Measurements from ENCODE around the gene SLC5A6.

The SLC5A6 gene

GRCh38 chr2:27185331-27186026 is 26.6 kb downstream of the SLC5A6 start:
- TF ChIP-seq HDGF (IDR thresholded peaks at IDR 0.05; ENCODE audit: borderline replicate concordance) (no peak), LEF1 (IDR thresholded peaks at IDR 0.05; ENCODE audit: borderline replicate concordance) (no peak), SUZ12 (IDR thresholded peaks at IDR 0.05) (no peak), BHLHE40 (IDR thresholded peaks at IDR 0.05; ENCODE audit: borderline replicate concordance) (no peak), SP1 (IDR thresholded peaks at IDR 0.05) (no peak), NFRKB (IDR thresholded peaks at IDR 0.05) (no peak), ELF4 (IDR thresholded peaks at IDR 0.05) (no peak), FOXM1 (IDR thresholded peaks at IDR 0.05; ENCODE audit: borderline replicate concordance) (no peak), TARDBP (IDR thresholded peaks at IDR 0.05) (no peak), ZNF384 (IDR thresholded peaks at IDR 0.05) (no peak), L3MBTL2 (conservative IDR thresholded peaks at IDR 0.05) (no peak), ARNT (IDR thresholded peaks at IDR 0.05) (no peak), CTBP1 (IDR thresholded peaks at IDR 0.05; ENCODE audit: borderline replicate concordance) (no peak), FOXK2 (IDR thresholded peaks at IDR 0.05) (no peak), FOXA1 (IDR thresholded peaks at IDR 0.05) (no peak), PKNOX1 (IDR thresholded peaks at IDR 0.05) (no peak)
- ChIA-PET CTCF (interaction anchor here (0.5 to 1.6 kb wide), 2 partner anchors 16 to 25 kb away, joined by 4 to 6 read pairs; no protein-coding TSS in a partner anchor), POLR2A (interaction anchor here (0.7 kb wide), 1 partner anchor 10 kb away, joined by 3 read pairs; no protein-coding TSS in a partner anchor)
- no peak for DNase-seq (ENCODE audit: extremely low spot score)

- DNase-seq (ENCODE audit: extremely low spot score): no peak
- ChIA-PET POLR2A (no interaction called here), CTCF (no interaction called here)
- no peak for TF ChIP-seq HDGF (IDR thresholded peaks at IDR 0.05; ENCODE audit: borderline replicate concordance)
- no peak for TF ChIP-seq NFRKB (IDR thresholded peaks at IDR 0.05)
- no peak for TF ChIP-seq FOXM1 (IDR thresholded peaks at IDR 0.05; ENCODE audit: borderline replicate concordance)
- no peak for TF ChIP-seq ARNT (IDR thresholded peaks at IDR 0.05)
- no peak for TF ChIP-seq ZNF384 (IDR thresholded peaks at IDR 0.05)
- no peak for TF ChIP-seq BHLHE40 (IDR thresholded peaks at IDR 0.05; ENCODE audit: borderline replicate concordance)
- no peak for TF ChIP-seq L3MBTL2 (conservative IDR thresholded peaks at IDR 0.05)
- TF ChIP-seq SP1 (IDR thresholded peaks at IDR 0.05): no peak
- no peak for TF ChIP-seq LEF1 (IDR thresholded peaks at IDR 0.05; ENCODE audit: borderline replicate concordance)
- TF ChIP-seq FOXK2 (IDR thresholded peaks at IDR 0.05): no peak
- TF ChIP-seq CTBP1 (IDR thresholded peaks at IDR 0.05; ENCODE audit: borderline replicate concordance): no peak
- TF ChIP-seq TARDBP (IDR thresholded peaks at IDR 0.05): no peak
- TF ChIP-seq FOXA1 (IDR thresholded peaks at IDR 0.05): no peak
- TF ChIP-seq SUZ12 (IDR thresholded peaks at IDR 0.05): no peak
- no peak for TF ChIP-seq PKNOX1 (IDR thresholded peaks at IDR 0.05)
These were observed 28.0 kb downstream of the SLC5A6 start for GRCh38 chr2:27184115-27184514.

- no peak for TF ChIP-seq LEF1 (IDR thresholded peaks at IDR 0.05; ENCODE audit: borderline replicate concordance)
- TF ChIP-seq FOXK2 (IDR thresholded peaks at IDR 0.05): no peak
- TF ChIP-seq ELF4 (IDR thresholded peaks at IDR 0.05): no peak
- no peak for TF ChIP-seq NFRKB (IDR thresholded peaks at IDR 0.05)
- TF ChIP-seq ZNF384 (IDR thresholded peaks at IDR 0.05): no peak
- TF ChIP-seq SUZ12 (IDR thresholded peaks at IDR 0.05): no peak
- no peak for TF ChIP-seq TARDBP (IDR thresholded peaks at IDR 0.05)
- no peak for TF ChIP-seq L3MBTL2 (conservative IDR thresholded peaks at IDR 0.05)
- no peak for TF ChIP-seq ARNT (IDR thresholded peaks at IDR 0.05)
- no peak for TF ChIP-seq PKNOX1 (IDR thresholded peaks at IDR 0.05)
- no peak for TF ChIP-seq FOXM1 (IDR thresholded peaks at IDR 0.05; ENCODE audit: borderline replicate concordance)
- TF ChIP-seq HDGF (IDR thresholded peaks at IDR 0.05; ENCODE audit: borderline replicate concordance): no peak
- no peak for TF ChIP-seq FOXA1 (IDR thresholded peaks at IDR 0.05)
- no peak for TF ChIP-seq BHLHE40 (IDR thresholded peaks at IDR 0.05; ENCODE audit: borderline replicate concordance)
- no peak for TF ChIP-seq SP1 (IDR thresholded peaks at IDR 0.05)
- no peak for TF ChIP-seq CTBP1 (IDR thresholded peaks at IDR 0.05; ENCODE audit: borderline replicate concordance)
- CTCF ChIA-PET: interaction anchor here (0.6 kb wide), 1 partner anchor 1384 kb away, joined by 3 read pairs; no protein-coding TSS in a partner anchor
- no peak for DNase-seq (ENCODE audit: extremely low spot score)
- POLR2A ChIA-PET: no interaction called here
These were observed 29.7 kb downstream of the SLC5A6 start for GRCh38 chr2:27182346-27182745.

DNA sequence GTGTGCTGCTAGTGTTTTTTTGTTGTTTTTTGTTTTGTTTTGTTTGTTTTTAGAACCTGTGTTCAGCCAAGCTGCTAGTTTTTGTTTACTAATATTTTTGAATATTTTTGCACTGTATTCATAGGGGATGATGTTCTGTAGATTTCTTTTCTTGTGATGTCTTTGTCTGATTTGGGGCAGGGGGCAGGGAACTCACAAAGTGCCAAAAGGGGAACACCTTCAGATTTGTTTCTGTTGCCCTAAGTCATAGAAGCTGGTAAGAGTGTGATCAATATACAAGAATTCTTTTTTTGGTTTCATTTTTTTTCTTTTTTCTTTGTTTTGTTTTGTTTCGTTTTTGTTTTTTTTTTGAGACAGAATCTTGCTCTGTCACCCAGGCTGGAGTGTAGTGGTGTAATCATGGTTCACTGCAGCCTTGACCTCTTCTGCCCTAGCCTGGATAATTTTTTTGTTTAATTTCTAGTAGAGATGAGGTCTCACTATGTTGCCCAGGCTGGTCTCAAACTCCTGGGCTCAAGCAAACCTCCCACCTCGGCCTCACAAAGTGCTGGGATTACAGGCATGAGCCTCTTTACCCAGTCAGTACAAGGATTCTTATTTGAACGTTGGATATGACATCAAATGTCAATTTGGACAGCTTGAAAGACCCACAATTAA is 32.6 kb downstream of the SLC5A6 start:
- TF ChIP-seq SP1 (IDR thresholded peaks at IDR 0.05): no peak
- no peak for TF ChIP-seq LEF1 (IDR thresholded peaks at IDR 0.05; ENCODE audit: borderline replicate concordance)
- no peak for TF ChIP-seq FOXM1 (IDR thresholded peaks at IDR 0.05; ENCODE audit: borderline replicate concordance)
- TF ChIP-seq HDGF (IDR thresholded peaks at IDR 0.05; ENCODE audit: borderline replicate concordance): no peak
- TF ChIP-seq ELF4 (IDR thresholded peaks at IDR 0.05): no peak
- no peak for TF ChIP-seq ZNF384 (IDR thresholded peaks at IDR 0.05)
- TF ChIP-seq SUZ12 (IDR thresholded peaks at IDR 0.05): no peak
- TF ChIP-seq FOXA1 (IDR thresholded peaks at IDR 0.05): no peak
- DNase-seq (ENCODE audit: extremely low spot score): no peak
- CTCF ChIA-PET: interaction anchor here (0.6 to 1.1 kb wide), 2 partner anchors 10 to 13 kb away, joined by 3 to 4 read pairs; no protein-coding TSS in a partner anchor
- POLR2A ChIA-PET: no interaction called here

- CTCF ChIA-PET: interaction anchor here (0.7 kb wide), 1 partner anchor 9 kb away, joined by 3 read pairs; no protein-coding TSS in a partner anchor
- TF ChIP-seq CTBP1 (IDR thresholded peaks at IDR 0.05; ENCODE audit: borderline replicate concordance) (no peak), FOXK2 (IDR thresholded peaks at IDR 0.05) (no peak), SUZ12 (IDR thresholded peaks at IDR 0.05) (no peak)
- no peak for DNase-seq (ENCODE audit: extremely low spot score)
- POLR2A ChIA-PET: interaction anchor here (0.6 kb wide), 1 partner anchor 398 kb away, joined by 3 read pairs; no protein-coding TSS in a partner anchor
These were observed 33.6 kb downstream of the SLC5A6 start for GRCh38 chr2:27178469-27178868.

Measured in HEK293T (cell line).